Right lobe of liver (tissue), 6 donors: ENCODE measurements around the gene PSMG3. TPM values are rescaled to one million over a fixed set of nuclear protein-coding genes. Genes with fewer than 3 reads are reported as not detected.

Experiments
- ATAC-seq, 4 donors: fragments of 200-7000 bp; cut with Tn5 transposase; one replicate each; pipeline ENCODE4 v1.9.1; 2020; ENCODE audit warnings: mild to moderate bottlenecking in 4 of 4, moderate library complexity in 4 of 4
- DNase-seq, 3 donors: peaks; one replicate each; pipeline ENCODE4 v3.0.0-alpha.2; 2020
- H3K27ac ChIP-seq, 3 donors: fragments of 200-600 bp; one replicate each; pipeline ENCODE4 v1.8.0; 2022
- H3K27me3 ChIP-seq, 2 donors: fragments of 200-600 bp; one replicate each; pipeline ENCODE4 v1.8.0; 2022
- H3K36me3 ChIP-seq, 4 donors: fragments of 200-600 bp; sonication (generic) in 1 of 4; one replicate each; pipeline versions ENCODE4 v1.5.1 to v1.8.0; 2017 to 2022; ENCODE audit warnings: control low read depth in 1 of 4
- H3K4me1 ChIP-seq, 4 donors: fragments of 200-600 bp; sonication (generic) in 1 of 4; one replicate each; pipeline versions ENCODE4 v1.5.1 to v1.8.0; 2017 to 2022; ENCODE audit warnings: control low read depth in 1 of 4
- H3K4me3 ChIP-seq, 3 donors: fragments of 200-600 bp; one replicate each; pipeline ENCODE4 v1.8.0; 2022
- H3K9me3 ChIP-seq, 4 donors: fragments of 200-600 bp; sonication (generic) in 1 of 4; one replicate each; pipeline versions ENCODE4 v1.5.1 to v1.8.0; 2017 to 2022; ENCODE audit warnings: control low read depth in 1 of 4
- POLR2A ChIP-seq: fragments of 450-650 bp; IDR thresholded peaks from one replicate; pipeline ENCODE4 v1.6.1; 2017; ENCODE audit warnings: antibody characterized with exemption, mild to moderate bottlenecking
- WGBS: methylation state at CpG from one replicate; pipeline ENCODE4 v1.1.6; 2018; ENCODE audit warnings: low coverage, low lambda C conversion rate; ENCODE audit not compliant: insufficient coverage; ENCODE audit errors: missing lambda C conversion rate; 5-methylcytosine and 5-hydroxymethylcytosine counted together
- intact Hi-C, 2 donors: fragments of 100-400 bp; cut with DNase I; formaldehyde crosslinking; loops; one replicate each; pipeline versions ENCODE4 v1.11.2 to v1.14.1; 2022
- total RNA-seq, 6 experiments: library from RNA; depleted of rRNA in 2 of 6; stranded (reverse); fragments of >200 nt in 2 of 6; fragmentation: NEBNext Ultra II Directional in 3 of 6; extraction: Animal tissue kit (Norgen Biotek cat#: 25700) in 3 of 6; gene quantifications; one replicate each; pipeline versions ENCODE4 v1.1.0 to v1.2.4, GENCODE V29; 2016 to 2023
- TF ChIP-seq, protein P1 (sequence below), 4 donors: fragments of 200-600 bp in 3 of 4; fragments of 450-650 bp in 1 of 4; IDR thresholded peaks; one replicate each; pipeline versions ENCODE4 v1.5.1 to v1.8.0; 2016 to 2022; ENCODE audit warnings: antibody characterized with exemption in 4 of 4, mild to moderate bottlenecking in 2 of 4
- donor health status: DM: no; HTN: yes; CAD: no.
- donor health status: DM: no; HTN: no; CAD: no.
- donor health status: DM: no; HTN: no; CAD: no.
- donor health status: DM: no; HTN: yes; CAD: no.
- donor health status: DM: no; HTN: yes; CAD: no.

The PSMG3 gene
- total RNA-seq, 6 experiments from 2014 or later, result 7.6 to 28.1 (median 9.2) TPM

DNA sequence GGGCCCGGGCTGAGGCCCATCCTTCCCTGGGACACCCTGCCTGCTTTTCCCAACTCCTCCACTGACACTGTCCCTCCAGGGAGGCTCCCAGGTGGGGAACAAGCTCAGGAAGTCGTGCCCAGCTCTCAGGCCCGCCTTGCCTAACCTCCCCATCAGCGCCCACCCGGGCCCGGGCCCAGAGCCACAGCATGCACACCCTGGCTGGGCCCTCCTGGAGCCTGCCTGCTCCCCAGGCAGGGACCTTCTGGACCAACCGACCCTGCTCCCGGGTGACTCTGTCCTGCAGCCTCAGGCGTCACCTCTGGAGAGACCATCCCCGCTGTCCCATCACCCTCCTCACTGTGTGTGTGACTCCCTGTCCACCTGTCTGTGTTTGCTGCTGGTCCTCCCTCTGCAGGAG is 12.1 kb downstream of the PSMG3 start:
- no peak overlapping the region for H3K27ac ChIP-seq
- no peaks in the 10 kb centered on the region for H3K9me3 ChIP-seq
- ATAC-seq (no peak), DNase-seq (peak; percentile 22 to 52 (median 47))
- TF ChIP-seq POLR2A, result no peak
- TF ChIP-seq, protein P1, sequence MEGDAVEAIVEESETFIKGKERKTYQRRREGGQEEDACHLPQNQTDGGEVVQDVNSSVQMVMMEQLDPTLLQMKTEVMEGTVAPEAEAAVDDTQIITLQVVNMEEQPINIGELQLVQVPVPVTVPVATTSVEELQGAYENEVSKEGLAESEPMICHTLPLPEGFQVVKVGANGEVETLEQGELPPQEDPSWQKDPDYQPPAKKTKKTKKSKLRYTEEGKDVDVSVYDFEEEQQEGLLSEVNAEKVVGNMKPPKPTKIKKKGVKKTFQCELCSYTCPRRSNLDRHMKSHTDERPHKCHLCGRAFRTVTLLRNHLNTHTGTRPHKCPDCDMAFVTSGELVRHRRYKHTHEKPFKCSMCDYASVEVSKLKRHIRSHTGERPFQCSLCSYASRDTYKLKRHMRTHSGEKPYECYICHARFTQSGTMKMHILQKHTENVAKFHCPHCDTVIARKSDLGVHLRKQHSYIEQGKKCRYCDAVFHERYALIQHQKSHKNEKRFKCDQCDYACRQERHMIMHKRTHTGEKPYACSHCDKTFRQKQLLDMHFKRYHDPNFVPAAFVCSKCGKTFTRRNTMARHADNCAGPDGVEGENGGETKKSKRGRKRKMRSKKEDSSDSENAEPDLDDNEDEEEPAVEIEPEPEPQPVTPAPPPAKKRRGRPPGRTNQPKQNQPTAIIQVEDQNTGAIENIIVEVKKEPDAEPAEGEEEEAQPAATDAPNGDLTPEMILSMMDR (IDR thresholded peaks at IDR 0.05), result no peak
- intact Hi-C loops, result no loop called here
- no peaks in the 10 kb centered on the region for H3K36me3 ChIP-seq
- peaks cover 0 to 9% (median 0%) of the 10 kb centered on the region in 4 donors for H3K4me1 ChIP-seq
- no peak overlapping the region for H3K4me3 ChIP-seq
- no peaks in the 10 kb centered on the region for H3K27me3 ChIP-seq
- WGBS, result no CpG with 5 or more reads among the region's 10 CpGs

DNA sequence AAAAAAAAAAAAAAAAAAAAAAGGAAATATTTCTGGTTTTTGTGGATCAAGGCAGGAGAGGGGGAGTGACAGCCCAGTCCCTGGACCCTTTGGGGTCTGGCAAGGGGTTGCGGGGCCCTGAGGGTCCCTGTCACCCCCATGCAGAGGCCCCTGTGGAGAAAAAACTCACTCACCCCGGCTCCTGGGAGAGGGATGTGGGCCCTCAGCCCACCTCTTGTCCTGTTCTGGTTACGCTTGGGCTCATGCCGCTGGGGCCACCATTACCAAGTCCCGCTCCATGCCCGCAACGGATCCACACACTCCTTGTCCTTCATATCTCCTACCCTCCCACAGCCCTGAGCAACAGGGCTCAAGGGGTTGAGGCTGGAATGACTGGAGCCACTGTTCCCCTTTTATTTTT is 12.8 kb downstream of the PSMG3 start:
- no peak overlapping the region for H3K4me3 ChIP-seq
- no peaks in the 10 kb centered on the region for H3K36me3 ChIP-seq
- DNase-seq (peak in 1 of 3 donors; percentile 40), ATAC-seq (no peak)
- H3K4me1 ChIP-seq, result peaks cover 0 to 9% (median 0%) of the 10 kb centered on the region in 4 donors
- intact Hi-C loops, result no loop called here
- no peaks in the 10 kb centered on the region for H3K27me3 ChIP-seq
- no peak for TF ChIP-seq POLR2A
- TF ChIP-seq, protein P1 (IDR thresholded peaks at IDR 0.05), result no peak
- WGBS, result no CpG with 5 or more reads among the region's 7 CpGs
- no peaks in the 10 kb centered on the region for H3K9me3 ChIP-seq
- no peak overlapping the region for H3K27ac ChIP-seq

DNA sequence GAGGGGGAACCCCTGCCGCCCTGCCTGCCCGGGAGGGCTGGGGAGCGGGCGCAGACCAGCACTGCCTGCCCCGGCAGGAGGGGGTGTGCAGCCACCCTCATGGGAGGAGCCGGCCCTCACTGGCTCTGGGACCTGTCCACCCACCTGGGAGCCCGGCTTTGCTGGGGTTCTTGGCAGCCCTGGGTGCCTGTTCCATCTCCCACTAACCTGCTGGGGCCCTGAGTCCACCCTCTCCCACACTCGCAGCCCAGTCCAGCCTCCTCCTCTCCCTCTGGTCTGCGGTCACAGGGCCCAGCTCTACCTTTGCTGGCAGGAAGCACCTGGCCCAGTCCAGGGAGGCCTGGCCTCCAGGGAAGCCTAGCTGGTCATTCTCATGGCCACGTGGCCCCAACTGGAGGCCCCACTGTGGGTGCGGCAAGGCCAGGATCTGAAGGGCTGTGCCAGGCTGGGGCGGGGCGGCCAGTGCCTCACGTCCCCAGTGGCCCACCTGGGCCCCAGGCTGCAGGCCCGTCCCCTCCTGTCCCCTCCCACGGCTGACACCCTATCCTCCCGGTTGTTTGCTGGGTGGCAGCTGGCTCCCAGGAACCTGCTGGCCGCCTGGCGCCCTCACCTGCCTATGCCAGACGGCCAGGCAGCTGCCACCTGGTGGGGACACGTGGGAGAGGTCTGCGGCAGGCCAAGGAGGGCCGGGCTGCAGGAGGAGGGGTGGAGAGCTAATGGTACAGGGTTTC is 13.9 kb downstream of the PSMG3 start, which contains the start of gene TMEM184A:
TSS of gene TMEM184A (minus strand) at position 393 of the 731 bp plus-strand sequence. CDS start 721 bp downstream, outside the sequence.
- H3K27ac ChIP-seq, result peak within 1 kb of the TSS; percentile 76 to 82 (median 82)
- no peaks in the 10 kb centered on the region for H3K9me3 ChIP-seq
- TF ChIP-seq POLR2A, result peak; percentile 84
- TF ChIP-seq, protein P1 (IDR thresholded peaks at IDR 0.05), result peak; percentile 58 to 80 (median 70)
- 20% methylated on average over 2 of the region's 23 CpGs for WGBS
- H3K27me3 ChIP-seq, result no peaks in the 10 kb centered on the region
- peak; percentile 88 to 94 (median 90) for ATAC-seq
- intact Hi-C loops, result no loop called here
- no peaks in the 10 kb centered on the region for H3K36me3 ChIP-seq
- H3K4me1 ChIP-seq, result peaks cover 0 to 9% (median 0%) of the 10 kb centered on the region in 4 donors
- peak within 1 kb of the TSS; percentile 57 to 61 (median 60) for H3K4me3 ChIP-seq
- DNase-seq, result peak; percentile 93 to 98 (median 96)

DNA sequence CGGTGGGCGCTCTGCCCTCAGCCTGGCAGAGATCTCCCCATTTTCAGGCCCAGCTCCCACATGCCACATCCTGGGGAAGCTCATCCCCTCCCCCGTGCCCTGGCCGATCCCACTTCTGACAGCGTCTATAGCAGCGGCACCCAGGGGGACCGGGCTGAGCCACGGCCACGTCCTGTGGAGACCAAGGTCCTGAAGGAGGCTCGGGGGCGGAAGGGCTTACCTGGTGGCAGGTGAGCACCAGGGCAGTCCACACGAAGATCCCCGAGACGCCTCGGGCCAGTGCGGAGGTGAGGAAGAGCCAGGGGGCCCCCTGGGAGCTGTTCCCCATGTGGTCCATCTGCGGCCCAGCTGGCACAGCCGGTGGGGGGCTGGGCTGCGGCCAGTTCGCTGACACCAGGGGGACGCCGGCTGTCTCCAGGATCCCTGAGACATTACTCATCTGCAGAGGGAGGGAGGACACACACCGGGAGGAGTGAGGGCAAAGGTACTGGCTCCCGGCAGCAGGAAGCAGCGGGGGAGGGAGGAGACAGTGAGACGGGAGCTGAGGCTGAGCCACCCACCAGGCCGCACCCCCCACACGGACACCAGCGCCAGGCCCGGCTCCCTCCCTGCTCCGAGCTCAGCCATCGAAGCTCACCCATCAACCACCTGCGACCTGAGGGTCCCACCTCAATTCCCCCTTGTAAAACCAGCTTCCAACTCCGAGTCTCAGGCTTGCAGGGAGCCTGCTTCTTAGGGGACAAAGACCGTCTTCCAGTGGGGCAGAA is 14.6 kb downstream of the PSMG3 start:
- WGBS, result 24% methylated on average over 8 of the region's 35 CpGs
- peak overlapping the region; percentile 57 to 61 (median 60) for H3K4me3 ChIP-seq
- no peaks in the 10 kb centered on the region for H3K36me3 ChIP-seq
- no peaks in the 10 kb centered on the region for H3K27me3 ChIP-seq
- peak; percentile 76 to 79 (median 76) for ATAC-seq
- peak; percentile 84 to 85 (median 85) for DNase-seq
- peaks cover 0 to 9% (median 0%) of the 10 kb centered on the region in 4 donors for H3K4me1 ChIP-seq
- H3K9me3 ChIP-seq, result no peaks in the 10 kb centered on the region
- TF ChIP-seq, protein P1 (IDR thresholded peaks at IDR 0.05), result no peak
- TF ChIP-seq POLR2A, result peak; percentile 51
- peak overlapping the region; percentile 76 to 82 (median 82) for H3K27ac ChIP-seq
- intact Hi-C loops, result no loop called here
